HuH-7.5 (cell line): Measurements from ENCODE around the gene SLC45A1.

Experiments
- DNase-seq: peaks from one replicate; pipeline ENCODE4 v3.0.0; 2011; ENCODE audit warnings: low spot score

SLC45A1 gene

GRCh38 chr1:8384577-8384976, 66.7 kb downstream of the SLC45A1 start:
- no peak for DNase-seq

GRCh38 chr1:8386247-8386646, 68.3 kb downstream of the SLC45A1 start:
- DNase-seq, result no peak

GRCh38 chr1:8388732-8389562, 71.0 kb downstream of the SLC45A1 start:
- no peak for DNase-seq

GRCh38 chr1:8389958-8390535, 72.1 kb downstream of the SLC45A1 start:
- no peak for DNase-seq

DNA sequence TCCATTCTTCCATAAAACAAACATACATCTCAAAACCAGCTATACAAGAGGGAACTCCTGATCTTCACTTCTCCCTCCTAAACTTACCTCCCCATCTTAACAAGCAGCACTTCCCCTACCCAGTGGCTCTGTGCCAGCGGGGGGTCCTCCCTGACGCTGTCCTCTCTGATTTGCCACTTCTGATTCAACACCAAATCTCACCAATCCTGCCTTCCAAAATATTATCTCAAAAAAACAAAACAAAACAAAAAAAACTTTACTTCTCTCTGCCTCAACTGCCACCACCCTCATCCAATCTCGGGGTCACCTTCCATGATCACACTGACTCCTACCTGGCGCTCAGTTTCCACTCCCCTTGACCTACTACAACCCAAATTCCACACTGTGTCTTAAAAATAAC, 72.8 kb downstream of the SLC45A1 start:
- no peak for DNase-seq

GRCh38 chr1:8392522-8392921, 74.6 kb downstream of the SLC45A1 start:
- DNase-seq, result no peak
